Fibroblast of villous mesenchyme (primary cell): ENCODE data around the gene HRAS. TPM values are rescaled to one million over a fixed set of nuclear protein-coding genes. Genes with fewer than 3 reads are reported as not detected.

Experiments used
- DNase-seq: peaks from one replicate; pipeline ENCODE4 v3.0.0-alpha.2; 2010; ENCODE audit warnings: low read depth
- H3K4me3 ChIP-seq: 2 replicates; pipeline ENCODE4 v1.5.1; 2011; ENCODE audit warnings: low read depth, mild to moderate bottlenecking, low read length
- total RNA-seq: library from RNA; depleted of rRNA; stranded (reverse); fragments of >200 nt; gene quantifications from 2 replicates; pipeline ENCODE4 v1.2.3, GENCODE V29; 2012
- TF ChIP-seq, protein P1 (sequence below): IDR thresholded peaks from 2 replicates; pipeline ENCODE4 v1.5.1; 2012; ENCODE audit warnings: low read depth, mild to moderate bottlenecking, low read length; ENCODE audit not compliant: insufficient read depth

HRAS gene
- total RNA-seq, 1 donor: 36.7 TPM

DNA sequence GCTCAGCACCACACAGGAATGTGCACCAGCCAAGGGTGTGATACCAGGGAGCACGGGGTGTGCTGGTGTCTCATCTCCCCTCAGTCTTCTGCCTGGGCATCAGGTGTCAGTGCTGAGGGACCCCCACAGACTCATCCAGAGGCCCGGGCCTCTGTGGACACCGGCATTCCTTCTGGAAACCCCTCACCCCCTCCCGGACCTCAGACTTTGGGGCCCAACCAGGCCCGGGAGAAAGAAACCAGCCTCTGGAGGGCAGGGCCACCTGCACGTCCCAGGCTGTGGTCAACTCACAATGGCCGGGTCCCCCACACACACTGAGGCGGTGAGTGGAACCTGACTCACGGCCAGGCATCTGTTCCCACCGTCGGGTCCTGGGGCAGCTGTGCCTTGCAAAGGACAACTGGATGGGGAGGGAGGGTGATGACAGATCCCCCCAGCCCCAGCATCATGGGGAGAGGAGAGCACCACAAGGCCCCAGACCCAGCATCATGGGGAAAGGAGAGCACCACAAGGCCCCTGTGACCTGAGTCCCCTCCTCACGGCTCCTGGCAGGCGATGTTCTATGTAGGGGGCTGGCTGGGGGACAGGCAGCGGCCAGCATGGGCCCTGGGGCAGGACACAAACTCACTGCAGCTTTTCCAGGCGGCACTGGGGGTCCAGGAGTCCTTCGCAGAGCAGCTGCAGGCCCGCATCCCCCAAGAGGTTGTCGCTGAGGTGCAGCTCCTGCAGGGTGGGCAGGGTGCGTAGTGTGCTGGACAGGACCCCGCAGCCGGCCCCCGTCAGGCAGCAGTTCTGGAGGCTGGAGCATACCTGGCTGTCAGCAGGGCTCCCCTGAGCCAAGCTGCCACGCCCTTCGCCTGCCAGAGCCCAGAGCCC lies 35.9 kb downstream of the HRAS start:
- TF ChIP-seq, protein P1, sequence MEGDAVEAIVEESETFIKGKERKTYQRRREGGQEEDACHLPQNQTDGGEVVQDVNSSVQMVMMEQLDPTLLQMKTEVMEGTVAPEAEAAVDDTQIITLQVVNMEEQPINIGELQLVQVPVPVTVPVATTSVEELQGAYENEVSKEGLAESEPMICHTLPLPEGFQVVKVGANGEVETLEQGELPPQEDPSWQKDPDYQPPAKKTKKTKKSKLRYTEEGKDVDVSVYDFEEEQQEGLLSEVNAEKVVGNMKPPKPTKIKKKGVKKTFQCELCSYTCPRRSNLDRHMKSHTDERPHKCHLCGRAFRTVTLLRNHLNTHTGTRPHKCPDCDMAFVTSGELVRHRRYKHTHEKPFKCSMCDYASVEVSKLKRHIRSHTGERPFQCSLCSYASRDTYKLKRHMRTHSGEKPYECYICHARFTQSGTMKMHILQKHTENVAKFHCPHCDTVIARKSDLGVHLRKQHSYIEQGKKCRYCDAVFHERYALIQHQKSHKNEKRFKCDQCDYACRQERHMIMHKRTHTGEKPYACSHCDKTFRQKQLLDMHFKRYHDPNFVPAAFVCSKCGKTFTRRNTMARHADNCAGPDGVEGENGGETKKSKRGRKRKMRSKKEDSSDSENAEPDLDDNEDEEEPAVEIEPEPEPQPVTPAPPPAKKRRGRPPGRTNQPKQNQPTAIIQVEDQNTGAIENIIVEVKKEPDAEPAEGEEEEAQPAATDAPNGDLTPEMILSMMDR: no peak
- no peak for DNase-seq

GRCh38 chr11:498297-499181 lies 36.8 kb downstream of the HRAS start:
- DNase-seq: no peak
- TF ChIP-seq, protein P1: no peak
- no peak overlapping the region for H3K4me3 ChIP-seq

More for the DNA sequence above, 35.9 kb downstream of the HRAS start:
- no peak overlapping the region for H3K4me3 ChIP-seq

- H3K4me3 ChIP-seq: no peak overlapping the region
- DNase-seq: no peak
- TF ChIP-seq, protein P1: no peak
These were observed 37.6 kb downstream of the HRAS start for GRCh38 chr11:497565-498296.

GRCh38 chr11:496834-497564 lies 38.4 kb downstream of the HRAS start:
- no peak for DNase-seq
- no peak overlapping the region for H3K4me3 ChIP-seq
- TF ChIP-seq, protein P1: no peak

- no peak for DNase-seq
- H3K4me3 ChIP-seq: no peak overlapping the region
- TF ChIP-seq, protein P1: no peak
These were observed 39.8 kb downstream of the HRAS start for GRCh38 chr11:495537-495931.
